Hindlimb muscle (tissue), 1 donor: Measurements from ENCODE around the gene IL25. TPM values are rescaled to one million over a fixed set of nuclear protein-coding genes. Genes with fewer than 3 reads are reported as not detected.
"Not testable (repeated sequence)": the region's sequence is repeated elsewhere in the genome, so short reads cannot be mapped to it uniquely, and the experiment has no call there.

Experiments used
- DNase-seq: peaks from one replicate; pipeline ENCODE4 v3.0.0-alpha.2; 2013
- polyA plus RNA-seq: library from polyadenylated mRNA; unstranded; fragments of 120-200 nt; gene quantifications from one replicate; pipeline ENCODE4 v1.2.1, GENCODE V29; 2013; ENCODE audit not compliant: insufficient read length

The IL25 gene
- polyA plus RNA-seq, 1 donor, result not detected

- not testable (repeated sequence) for DNase-seq
Observed at GRCh38 chr14:23389871-23390270, 17.3 kb downstream of the IL25 start.

- DNase-seq, result no peak
Observed at GRCh38 chr14:23392613-23393012, 20.0 kb downstream of the IL25 start.

DNA sequence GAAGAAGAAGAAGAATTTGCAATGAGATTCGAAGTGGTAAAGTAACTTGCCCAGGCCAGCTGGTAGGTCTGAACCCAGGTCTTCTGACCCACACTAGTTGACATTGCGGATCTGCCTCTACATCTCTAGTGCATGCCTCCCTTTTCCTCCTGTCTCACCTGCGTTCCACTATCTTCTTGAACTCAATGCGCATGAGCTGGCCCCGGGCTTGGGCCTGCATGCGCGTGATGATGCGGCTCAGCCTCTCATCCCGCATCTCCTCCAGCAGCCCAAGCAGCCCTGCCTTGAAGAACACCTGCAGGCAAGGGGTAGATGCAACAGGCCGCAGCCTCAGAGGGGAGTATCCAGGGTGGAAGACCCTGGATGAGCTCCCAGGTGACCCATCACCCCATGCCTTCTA, 23.5 kb downstream of the IL25 start:
- DNase-seq, result no peak

- no peak for DNase-seq
Observed at GRCh38 chr14:23396781-23397407, 24.3 kb downstream of the IL25 start.

GRCh38 chr14:23398348-23398747, 25.7 kb downstream of the IL25 start:
- no peak for DNase-seq

GRCh38 chr14:23399136-23399535, 26.5 kb downstream of the IL25 start:
- no peak for DNase-seq

- DNase-seq, result no peak
Observed at GRCh38 chr14:23399591-23399990, 27.0 kb downstream of the IL25 start.

GRCh38 chr14:23400496-23401149, 28.0 kb downstream of the IL25 start:
- not testable (repeated sequence) for DNase-seq

- DNase-seq, result no peak
Observed at GRCh38 chr14:23401291-23401690, 28.7 kb downstream of the IL25 start.

- DNase-seq, result no peak
Observed at GRCh38 chr14:23402296-23403138, 29.9 kb downstream of the IL25 start.

- no peak for DNase-seq
Observed at GRCh38 chr14:23403139-23403438, 30.5 kb downstream of the IL25 start.

GRCh38 chr14:23403908-23404307, 31.3 kb downstream of the IL25 start:
- no peak for DNase-seq

- no peak for DNase-seq
Observed at GRCh38 chr14:23404331-23404900, 31.8 kb downstream of the IL25 start.

DNA sequence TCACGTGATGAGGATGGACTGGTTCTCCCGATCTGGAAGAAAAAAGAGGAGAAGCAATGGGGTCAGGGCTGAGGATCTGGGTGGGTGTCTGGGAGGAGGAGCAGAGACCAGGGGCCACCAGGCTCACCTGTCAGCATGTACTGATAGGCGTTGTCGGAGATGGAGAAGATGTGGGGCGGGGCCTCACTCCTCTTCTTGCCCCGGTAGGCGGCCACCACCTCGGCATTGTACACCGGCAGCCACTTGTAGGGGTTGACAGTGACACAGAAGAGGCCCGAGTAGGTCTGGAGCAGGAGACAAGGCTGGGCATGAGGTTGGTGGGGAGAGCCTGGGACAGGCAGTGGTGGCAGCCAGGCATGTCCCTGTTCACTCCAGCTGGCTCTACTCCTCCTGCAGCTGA, 32.5 kb downstream of the IL25 start:
- DNase-seq, result no peak

- DNase-seq, result no peak
Observed at GRCh38 chr14:23405516-23406025, 33.0 kb downstream of the IL25 start.

- no peak for DNase-seq
Observed at GRCh38 chr14:23406244-23406643, 33.6 kb downstream of the IL25 start.

DNA sequence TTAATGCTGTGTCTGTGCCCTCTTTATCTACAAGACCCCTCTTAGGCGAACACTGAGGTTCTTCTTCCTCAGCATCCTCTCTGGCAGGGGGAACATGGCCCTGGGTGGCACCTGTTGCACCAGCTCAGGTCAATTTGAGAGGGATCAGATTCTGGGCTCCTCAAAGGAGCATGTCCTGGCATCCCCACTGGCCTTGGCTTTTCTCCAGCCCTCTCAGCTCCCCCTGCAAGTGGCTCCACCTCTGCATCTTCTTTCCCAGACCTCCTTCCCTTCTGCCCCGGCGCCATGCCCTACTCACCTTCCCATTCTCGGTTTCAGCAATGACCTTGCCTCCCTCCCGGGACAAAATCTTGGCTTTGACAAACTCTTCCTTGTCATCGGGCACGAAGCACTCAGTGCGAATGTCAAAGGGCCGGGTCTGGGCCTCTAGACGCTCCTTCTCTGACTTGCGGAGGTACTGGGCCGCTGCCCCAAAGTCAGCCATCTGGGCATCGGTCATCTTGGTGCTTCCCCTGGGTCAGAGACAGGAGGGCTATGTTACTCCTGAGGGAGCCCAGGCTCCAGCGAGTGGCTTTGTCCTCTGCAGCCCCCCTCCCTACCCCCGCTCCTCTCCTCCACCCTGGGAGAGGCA, 34.2 kb downstream of the IL25 start:
- DNase-seq, result no peak

- no peak for DNase-seq
Observed at GRCh38 chr14:23407516-23408306, 35.1 kb downstream of the IL25 start, which contains the start of gene MYH6. TSS of gene MYH6 (minus strand) at chr14:23408273. CDS start at chr14:23407223, 1,050 bp downstream.

DNA sequence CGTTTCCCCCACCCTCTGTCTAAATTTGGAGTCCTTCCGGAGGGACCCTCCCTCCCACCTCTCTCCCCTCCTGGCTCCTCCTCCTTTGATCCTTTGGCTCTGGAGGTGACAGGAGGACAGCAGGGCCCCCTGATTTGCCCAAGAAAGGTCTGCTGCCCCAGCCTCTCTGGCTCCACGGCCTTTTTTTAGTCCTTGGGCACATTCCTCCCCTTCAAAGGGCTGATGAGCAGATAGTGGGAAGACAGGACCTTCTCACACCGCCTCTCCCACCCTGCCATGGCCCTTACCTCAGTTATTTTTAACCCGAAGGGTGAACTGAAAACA, 35.7 kb downstream of the IL25 start:
- DNase-seq, result no peak

DNA sequence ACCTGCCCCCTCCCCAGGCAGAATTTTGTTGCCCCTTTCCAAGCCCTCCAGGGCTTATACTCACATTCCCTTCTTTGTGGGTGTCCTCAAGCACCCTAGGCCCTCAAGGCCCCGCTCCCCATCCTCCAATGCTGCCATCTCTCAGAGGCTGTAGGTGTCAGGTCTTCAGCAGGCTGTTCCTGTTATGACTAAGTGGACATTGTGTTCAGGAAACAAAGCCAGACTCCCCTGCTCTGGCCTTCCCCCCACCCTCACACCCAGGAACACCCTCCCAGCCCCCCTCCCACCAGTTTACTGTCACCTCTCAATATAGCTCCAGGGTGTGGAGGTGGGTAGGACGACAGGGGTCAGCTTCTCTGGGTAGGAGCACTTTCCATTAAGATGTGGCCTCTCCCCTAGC, 36.9 kb downstream of the IL25 start:
- DNase-seq, result no peak

DNA sequence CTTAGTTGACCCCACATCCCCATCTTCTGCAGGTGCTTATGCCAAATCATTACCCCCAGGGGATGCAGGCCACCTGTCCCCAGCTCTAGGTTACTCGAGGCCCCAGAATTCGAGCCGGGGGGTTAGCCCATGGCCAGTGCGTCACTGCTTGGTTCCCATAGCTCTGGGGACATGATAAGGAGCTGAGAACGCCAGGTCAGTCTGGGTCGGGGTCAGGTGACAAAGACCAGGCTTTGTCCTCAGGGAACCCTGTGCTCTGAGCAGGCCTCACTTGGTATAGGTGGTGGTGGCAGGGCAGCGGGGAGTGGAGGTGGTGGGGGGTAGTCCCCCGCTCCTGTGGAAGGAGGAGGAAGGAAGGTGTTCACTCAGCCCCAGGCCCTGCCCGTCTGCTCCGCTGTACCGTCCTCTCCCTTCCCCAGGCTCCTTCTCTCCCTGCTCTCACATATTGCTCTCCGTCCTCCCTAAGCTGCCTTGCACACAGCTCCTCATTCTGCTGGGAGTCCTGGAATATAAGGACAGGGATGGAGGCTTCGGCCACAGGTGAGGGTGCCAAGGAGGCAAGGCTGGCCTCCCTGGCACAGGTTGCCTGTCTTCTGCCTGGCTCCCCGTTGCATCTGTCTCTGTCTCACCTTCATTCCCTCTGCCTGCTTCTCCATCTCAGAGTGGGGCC, 37.5 kb downstream of the IL25 start:
- DNase-seq, result no peak
